Endothelial cell of umbilical vein (primary cell): ENCODE measurements around the gene KRTAP3-2. TPM values are rescaled to one million over a fixed set of nuclear protein-coding genes. Genes with fewer than 3 reads are reported as not detected.

ENCODE experiments used
- BruUV-seq: library from RNA; stranded (reverse); fragments of 400-500 nt; replicated peaks from 2 replicates; lab custom pipeline; 2021; lab: Mats Ljungman, UMichigan
- CTCF ChIA-PET: fragments of 300-600, 350-600 bp; sonication (Branson Sonifier 250); formaldehyde crosslinking; loops from one replicate; lab custom pipeline; 2021; ENCODE audit warnings: antibody characterized with exemption, inconsistent platforms; lab: Charles Lee
- POLR2A ChIA-PET: fragments of 300-600, 350-600 bp; sonication (Branson Sonifier 250); formaldehyde crosslinking; loops from one replicate; lab custom pipeline; 2021; ENCODE audit warnings: antibody characterized with exemption, inconsistent platforms; lab: Charles Lee
- DNase-seq: peaks from one replicate; pipeline ENCODE4 v3.0.0-alpha.2; 2011; ENCODE audit warnings: low read depth, low spot score
- FAIRE-seq: peaks from 2 replicates; lab custom pipeline; 2011; peaks lifted over from hg19 to GRCh38; lab: Jason Lieb, UNC
- H2AFZ ChIP-seq: 2 replicates; pipeline ENCODE4 v1.6.0; 2012; ENCODE audit warnings: low read depth, low read length, control low read depth, inconsistent platforms
- H3K27ac ChIP-seq: 2 replicates; pipeline ENCODE4 v1.5.1; 2011; ENCODE audit warnings: low read depth, mild to moderate bottlenecking, control low read depth, low read length, moderate library complexity; ENCODE audit not compliant: insufficient read depth
- H3K27me3 ChIP-seq, 2 experiments: 2 replicates each; pipeline versions ENCODE4 v1.6.0 to v1.6.1; 2011; ENCODE audit warnings: low read length in 2 of 2, mixed read lengths in 1 of 2; ENCODE audit not compliant: control insufficient read depth in 2 of 2, insufficient read depth in 2 of 2
- H3K36me3 ChIP-seq, 2 experiments: 2 replicates in 1 of 2; 3 replicates in 1 of 2; pipeline ENCODE4 v1.5.1; 2011; ENCODE audit warnings: low read length in 2 of 2, mild to moderate bottlenecking in 1 of 2, moderate library complexity in 1 of 2; ENCODE audit not compliant: control insufficient read depth in 2 of 2, insufficient read depth in 2 of 2; ENCODE audit errors: extremely low read depth in 1 of 2
- H3K4me1 ChIP-seq: 3 replicates; pipeline ENCODE4 v1.5.1; 2011; ENCODE audit warnings: mild to moderate bottlenecking, low read length; ENCODE audit not compliant: control insufficient read depth, insufficient read depth; ENCODE audit errors: extremely low read depth
- H3K4me2 ChIP-seq: 2 replicates; pipeline ENCODE4 v1.6.1; 2011; ENCODE audit warnings: low read length, control low read depth, mixed read lengths; ENCODE audit not compliant: insufficient read depth
- H3K4me3 ChIP-seq, 3 experiments: fragments of 200-600 bp in 1 of 3; sonication (generic), shearing (Covaris generic) in 1 of 3; replicated peaks in 1 of 3; 2 replicates each; pipeline ENCODE4 v1.5.1; 2011 to 2016; ENCODE audit warnings: control low read depth in 3 of 3, low read length in 3 of 3, mild to moderate bottlenecking in 2 of 3, inconsistent platforms in 1 of 3, low read depth in 1 of 3, moderate library complexity in 1 of 3; ENCODE audit not compliant: insufficient read depth in 1 of 3
- H3K79me2 ChIP-seq: 2 replicates; pipeline ENCODE4 v1.6.0; 2012; ENCODE audit warnings: low read length, inconsistent platforms; ENCODE audit not compliant: control insufficient read depth, insufficient read depth
- H3K9ac ChIP-seq: replicated peaks from 2 replicates; pipeline ENCODE3; 2011; ENCODE audit warnings: low read length, control low read depth; ENCODE audit not compliant: insufficient read depth; ENCODE audit errors: extremely low read depth
- H3K9me1 ChIP-seq: replicated peaks from 3 replicates; pipeline ENCODE4 v1.6.0; 2011; ENCODE audit warnings: mild to moderate bottlenecking, low read length; ENCODE audit not compliant: control insufficient read depth, insufficient read depth; ENCODE audit errors: extremely low read depth
- H3K9me3 ChIP-seq: replicated peaks from 2 replicates; pipeline ENCODE4 v1.5.1; 2012; ENCODE audit warnings: low read length, inconsistent platforms; ENCODE audit not compliant: control insufficient read depth, insufficient read depth
- H4K20me1 ChIP-seq: replicated peaks from 2 replicates; pipeline ENCODE3; 2011; ENCODE audit warnings: mild to moderate bottlenecking, low read length; ENCODE audit not compliant: control insufficient read depth, insufficient read depth; ENCODE audit errors: extremely low read depth
- EZH2 ChIP-seq: IDR thresholded peaks from 2 replicates; pipeline ENCODE4 v1.6.1; 2012; ENCODE audit warnings: borderline replicate concordance, low read depth, mild to moderate bottlenecking, moderate library complexity, low read length, inconsistent platforms; ENCODE audit not compliant: severe bottlenecking
- FOS ChIP-seq: IDR thresholded peaks from 2 replicates; pipeline ENCODE4 v1.6.1; 2011; ENCODE audit warnings: mild to moderate bottlenecking, low read length, moderate library complexity, borderline replicate concordance; ENCODE audit not compliant: insufficient read depth
- GATA2 ChIP-seq: IDR thresholded peaks from 2 replicates; pipeline ENCODE4 v1.7.0; 2011; ENCODE audit warnings: low read depth, mild to moderate bottlenecking, moderate library complexity, mixed read lengths, low read length; ENCODE audit not compliant: insufficient read length, insufficient read depth
- JUN ChIP-seq: IDR thresholded peaks from 2 replicates; pipeline ENCODE4 v1.6.1; 2011; ENCODE audit warnings: borderline replicate concordance, low read depth; ENCODE audit not compliant: insufficient read length, insufficient read depth
- MAX ChIP-seq: IDR thresholded peaks from 2 replicates; pipeline ENCODE4 v1.6.1; 2011; ENCODE audit not compliant: insufficient read depth, insufficient read length
- MYC ChIP-seq: IDR thresholded peaks from one replicate; pipeline ENCODE4 v1.6.1; 2011; ENCODE audit warnings: mild to moderate bottlenecking, low read depth, low read length
- POLR2A ChIP-seq: IDR thresholded peaks from 2 replicates; pipeline ENCODE4 v1.6.1; 2012; ENCODE audit warnings: low read depth, mild to moderate bottlenecking, control low read depth, low read length
- POLR2AphosphoS5 ChIP-seq: IDR thresholded peaks from 2 replicates; pipeline ENCODE4 v1.6.1; 2012; ENCODE audit warnings: low read depth, mild to moderate bottlenecking, control low read depth, low read length, moderate library complexity; ENCODE audit not compliant: insufficient read depth
- dilution Hi-C: fragments of 300-500 bp; cut with MboI; formaldehyde crosslinking; loops from one replicate; pipeline ENCODE4 v1.15.0; 2019; ENCODE audit warnings: low sequenced_read_pairs; ENCODE audit not compliant: extremely low pct_ligation_motif_present
- intact Hi-C: fragments of 100-400 bp; cut with micrococcal nuclease; formaldehyde crosslinking; loops from one replicate; pipeline ENCODE4 v1.10.0; 2022
- polyA plus RNA-seq, 4 experiments: library from polyadenylated mRNA; depleted of rRNA in 3 of 4; stranded (reverse) in 3 of 4; unstranded in 1 of 4; fragments of >200 nt; gene quantifications; 2 replicates each; pipeline versions ENCODE4 v1.2.1 to v1.2.3, GENCODE V29; 2011 to 2012; ENCODE audit warnings: missing spikeins in 1 of 4
- total RNA-seq: library from RNA; stranded (reverse); gene quantifications from 2 replicates; pipeline ENCODE4 v1.2.3, GENCODE V29; 2021
- TF ChIP-seq, protein P1 (sequence below), 2 donors: IDR thresholded peaks; 1 replicate in 1 of 2; 2 replicates in 1 of 2; pipeline ENCODE4 v1.5.1; 2011; ENCODE audit warnings: low read length in 2 of 2, mild to moderate bottlenecking in 2 of 2, moderate library complexity in 2 of 2, control low read depth in 1 of 2, inconsistent platforms in 1 of 2, low read depth in 1 of 2; ENCODE audit not compliant: insufficient read depth in 1 of 2; ENCODE audit errors: extremely low read depth in 1 of 2

Gene KRTAP3-2
- total and polyA plus RNA-seq, 2 donors (not counting 3 experiments of a cell fraction or from before 2014, with no cell fraction given): not detected

DNA sequence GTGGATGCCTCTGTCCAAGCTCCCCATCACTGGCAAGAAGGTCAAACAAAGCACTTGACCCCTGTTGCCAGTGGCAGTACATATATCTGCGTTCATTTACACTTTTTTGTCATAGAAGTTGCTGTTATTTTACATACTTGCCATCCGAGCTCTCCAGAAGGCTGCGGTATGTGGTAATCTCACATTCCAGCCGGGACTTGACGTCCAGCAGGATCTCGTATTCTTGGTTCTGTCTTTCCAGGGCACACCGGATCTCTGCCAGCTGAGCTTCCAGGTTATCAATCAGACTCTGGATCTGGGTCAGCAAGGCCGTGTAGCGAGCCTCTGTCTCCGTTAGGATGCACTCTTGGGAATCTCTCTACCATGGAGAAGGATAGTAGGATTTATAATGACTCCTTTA lies 39.6 kb downstream of the KRTAP3-2 start:
- Histone ChIP-seq H3K27me3 (peaks cover 4 to 5% of the 10 kb centered on the region in 2 experiments), H3K4me1 (no peaks in the 10 kb centered on the region), H3K4me2 (no peak overlapping the region), H4K20me1 (no peaks in the 10 kb centered on the region), H3K27ac (no peak overlapping the region), H2AFZ (no peak overlapping the region), H3K9me3 (no peaks in the 10 kb centered on the region), H3K79me2 (no peaks in the 10 kb centered on the region), H3K9ac (no peak overlapping the region), H3K4me3 (no peak overlapping the region), H3K9me1 (no peaks in the 10 kb centered on the region), H3K36me3 (no peaks in the 10 kb centered on the region)
- DNase-seq (no peak), FAIRE-seq (no peak)
- ChIA-PET POLR2A (no interaction called here), CTCF (interaction anchor here (1.0 kb wide), 1 partner anchor 703 kb away, joined by 4 read pairs; no protein-coding TSS in a partner anchor)
- no TSS peak for BruUV-seq
- TF ChIP-seq POLR2A (no peak), POLR2AphosphoS5 (no peak), FOS (no peak), GATA2 (no peak), MYC (no peak), EZH2 (no peak), MAX (no peak), JUN (no peak)
- TF ChIP-seq, protein P1, sequence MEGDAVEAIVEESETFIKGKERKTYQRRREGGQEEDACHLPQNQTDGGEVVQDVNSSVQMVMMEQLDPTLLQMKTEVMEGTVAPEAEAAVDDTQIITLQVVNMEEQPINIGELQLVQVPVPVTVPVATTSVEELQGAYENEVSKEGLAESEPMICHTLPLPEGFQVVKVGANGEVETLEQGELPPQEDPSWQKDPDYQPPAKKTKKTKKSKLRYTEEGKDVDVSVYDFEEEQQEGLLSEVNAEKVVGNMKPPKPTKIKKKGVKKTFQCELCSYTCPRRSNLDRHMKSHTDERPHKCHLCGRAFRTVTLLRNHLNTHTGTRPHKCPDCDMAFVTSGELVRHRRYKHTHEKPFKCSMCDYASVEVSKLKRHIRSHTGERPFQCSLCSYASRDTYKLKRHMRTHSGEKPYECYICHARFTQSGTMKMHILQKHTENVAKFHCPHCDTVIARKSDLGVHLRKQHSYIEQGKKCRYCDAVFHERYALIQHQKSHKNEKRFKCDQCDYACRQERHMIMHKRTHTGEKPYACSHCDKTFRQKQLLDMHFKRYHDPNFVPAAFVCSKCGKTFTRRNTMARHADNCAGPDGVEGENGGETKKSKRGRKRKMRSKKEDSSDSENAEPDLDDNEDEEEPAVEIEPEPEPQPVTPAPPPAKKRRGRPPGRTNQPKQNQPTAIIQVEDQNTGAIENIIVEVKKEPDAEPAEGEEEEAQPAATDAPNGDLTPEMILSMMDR (IDR thresholded peaks at IDR 0.05; ENCODE audit: extremely low read depth in 1 of 2, insufficient read depth in 1 of 2, low read depth in 1 of 2, low read length in 2 of 2): no peak
- intact Hi-C loops: no loop called here
- dilution Hi-C loops: no loop called here
